Smooth muscle cell of the brain vasculature (primary cell): ENCODE results near the gene MUS81.
A peak's percentile ranks its signal among the peaks of the same experiment; 100 is the strongest.
"Not testable (repeated sequence)": the region's sequence is repeated elsewhere in the genome, so short reads cannot be mapped to it uniquely, and the experiment has no call there.

ENCODE experiments used
- DNase-seq: peaks from one replicate; pipeline ENCODE4 v3.0.0-alpha.2; 2012; ENCODE audit warnings: low read depth, low spot score

MUS81 gene

GRCh38 chr11:65873318-65874156 is 13.3 kb downstream of the MUS81 start:
- no peak for DNase-seq

DNA sequence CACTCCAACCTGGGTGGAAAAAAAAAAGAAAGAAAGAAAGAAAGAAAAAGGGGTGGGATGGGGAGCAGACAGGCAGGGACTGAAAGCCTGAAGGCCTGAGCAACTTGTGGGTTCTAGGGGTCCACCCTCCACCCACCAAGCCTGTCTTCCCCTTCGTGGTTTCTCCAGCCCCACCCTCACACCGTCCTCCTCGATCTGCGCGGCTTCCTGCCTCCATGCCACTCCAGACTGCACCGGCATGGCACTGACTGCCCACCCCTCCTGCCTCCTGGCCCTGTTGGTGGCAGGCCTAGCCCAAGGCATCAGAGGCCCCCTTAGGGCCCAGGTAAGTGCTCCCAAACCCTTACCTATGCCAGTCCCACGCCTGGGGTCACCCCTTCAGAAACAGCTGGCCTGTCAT is 19.4 kb downstream of the MUS81 start, which contains the start of gene CTSW:
CTSW (plus strand) TSS at position 221 of the 400 bp plus-strand sequence; CDS start at position 239, 18 bp downstream.
- DNase-seq: no peak

DNA sequence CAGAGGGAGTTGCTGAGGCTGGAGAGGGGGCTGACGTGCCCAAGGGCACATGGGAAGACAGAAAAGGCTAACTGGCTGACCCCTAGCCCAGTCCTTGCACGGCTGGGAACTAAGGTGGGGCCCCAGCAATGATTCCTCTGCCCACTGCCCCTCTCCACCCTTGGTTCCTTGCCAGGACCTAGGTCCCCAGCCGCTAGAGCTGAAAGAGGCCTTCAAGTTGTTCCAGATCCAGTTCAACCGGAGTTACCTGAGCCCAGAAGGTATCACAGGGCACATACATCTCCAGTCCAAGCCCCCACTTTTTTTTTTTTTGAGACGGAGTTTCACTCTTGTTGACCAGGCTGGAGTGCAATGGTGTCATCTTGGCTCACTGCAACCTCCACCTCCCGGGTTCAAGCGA is 19.8 kb downstream of the MUS81 start:
- no peak for DNase-seq

GRCh38 chr11:65880844-65881421 is 20.7 kb downstream of the MUS81 start:
- no peak for DNase-seq

- DNase-seq: no peak
These were observed 22.2 kb downstream of the MUS81 start for GRCh38 chr11:65882120-65883057.

DNA sequence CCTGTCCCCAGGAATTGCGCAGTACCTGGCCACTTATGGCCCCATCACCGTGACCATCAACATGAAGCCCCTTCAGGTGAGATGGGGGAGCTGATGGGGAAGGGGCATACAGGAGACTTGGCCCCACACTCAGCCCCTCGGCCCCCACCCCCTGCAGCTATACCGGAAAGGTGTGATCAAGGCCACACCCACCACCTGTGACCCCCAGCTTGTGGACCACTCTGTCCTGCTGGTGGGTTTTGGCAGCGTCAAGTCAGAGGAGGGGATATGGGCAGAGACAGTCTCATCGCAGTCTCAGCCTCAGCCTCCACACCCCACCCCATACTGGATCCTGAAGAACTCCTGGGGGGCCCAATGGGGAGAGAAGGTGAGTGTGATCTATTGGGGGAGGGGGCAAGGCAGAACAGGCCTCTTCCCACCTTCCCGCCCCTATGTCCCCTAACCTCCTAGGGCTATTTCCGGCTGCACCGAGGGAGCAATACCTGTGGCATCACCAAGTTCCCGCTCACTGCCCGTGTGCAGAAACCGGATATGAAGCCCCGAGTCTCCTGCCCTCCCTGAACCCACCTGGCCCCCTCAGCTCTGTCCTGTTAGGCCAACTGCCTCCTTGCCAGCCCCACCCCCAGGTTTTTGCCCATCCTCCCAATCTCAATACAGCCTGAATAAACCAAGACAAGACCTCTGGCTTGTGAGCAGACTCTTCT is 23.0 kb downstream of the MUS81 start:
- DNase-seq: no peak

GRCh38 chr11:65883786-65884715 is 23.8 kb downstream of the MUS81 start:
- no peak for DNase-seq

GRCh38 chr11:65884716-65885092 is 24.5 kb downstream of the MUS81 start:
- DNase-seq: no peak

GRCh38 chr11:65885231-65885630 is 25.0 kb downstream of the MUS81 start:
- no peak for DNase-seq

GRCh38 chr11:65885808-65886536 is 25.7 kb downstream of the MUS81 start:
- no peak for DNase-seq

DNA sequence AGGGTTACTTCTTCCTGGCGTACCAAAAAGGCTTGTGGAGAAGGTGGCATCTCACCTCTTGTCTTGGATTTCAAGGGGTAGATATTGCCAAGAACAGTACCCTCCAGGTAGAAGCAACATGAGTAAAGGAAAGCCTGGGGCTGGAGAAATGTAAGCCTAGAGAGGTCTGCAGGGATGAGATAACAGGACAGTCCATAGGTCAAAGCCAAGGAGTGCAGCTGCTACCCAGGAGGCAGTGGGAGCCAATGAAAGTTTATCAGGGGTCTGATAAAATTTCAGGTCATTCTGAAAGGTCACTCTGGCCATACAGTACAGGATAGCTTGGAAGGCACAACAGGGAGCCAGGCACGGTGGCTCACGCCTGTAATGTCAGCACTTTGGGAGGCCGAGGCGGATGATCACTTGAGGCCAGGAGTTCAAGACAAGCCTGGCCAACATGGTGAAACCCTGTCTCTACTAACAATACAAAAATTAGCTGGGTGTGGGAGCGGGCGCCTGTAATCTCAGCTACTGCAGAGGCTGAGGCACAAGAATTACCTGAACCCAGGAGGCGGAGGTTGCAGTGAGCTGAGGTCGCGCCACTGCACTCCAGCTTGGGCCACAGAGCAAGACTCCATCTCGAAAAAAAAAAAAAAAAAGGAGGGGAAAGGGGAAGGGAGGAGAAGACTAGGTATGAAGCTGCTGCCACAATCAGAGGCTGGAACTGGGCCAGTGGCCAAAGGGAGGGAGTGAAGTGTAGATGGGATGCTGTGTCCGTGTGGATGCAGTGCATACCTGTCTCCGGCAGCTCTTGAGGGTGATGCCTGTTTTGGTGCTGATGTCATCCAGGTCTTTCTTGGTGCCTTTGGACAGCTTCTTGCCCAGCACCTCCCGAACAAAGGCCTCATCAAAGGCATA is 26.8 kb downstream of the MUS81 start:
- DNase-seq: no peak

- DNase-seq: no peak
These were observed 27.5 kb downstream of the MUS81 start for GRCh38 chr11:65887723-65888162.

- peak; percentile 96 for DNase-seq
These were observed 28.1 kb downstream of the MUS81 start, which contains the start of gene FIBP for GRCh38 chr11:65888163-65888814. Gene FIBP (minus strand): TSS chr11:65888471. CDS start chr11:65888418, 53 bp downstream.

DNA sequence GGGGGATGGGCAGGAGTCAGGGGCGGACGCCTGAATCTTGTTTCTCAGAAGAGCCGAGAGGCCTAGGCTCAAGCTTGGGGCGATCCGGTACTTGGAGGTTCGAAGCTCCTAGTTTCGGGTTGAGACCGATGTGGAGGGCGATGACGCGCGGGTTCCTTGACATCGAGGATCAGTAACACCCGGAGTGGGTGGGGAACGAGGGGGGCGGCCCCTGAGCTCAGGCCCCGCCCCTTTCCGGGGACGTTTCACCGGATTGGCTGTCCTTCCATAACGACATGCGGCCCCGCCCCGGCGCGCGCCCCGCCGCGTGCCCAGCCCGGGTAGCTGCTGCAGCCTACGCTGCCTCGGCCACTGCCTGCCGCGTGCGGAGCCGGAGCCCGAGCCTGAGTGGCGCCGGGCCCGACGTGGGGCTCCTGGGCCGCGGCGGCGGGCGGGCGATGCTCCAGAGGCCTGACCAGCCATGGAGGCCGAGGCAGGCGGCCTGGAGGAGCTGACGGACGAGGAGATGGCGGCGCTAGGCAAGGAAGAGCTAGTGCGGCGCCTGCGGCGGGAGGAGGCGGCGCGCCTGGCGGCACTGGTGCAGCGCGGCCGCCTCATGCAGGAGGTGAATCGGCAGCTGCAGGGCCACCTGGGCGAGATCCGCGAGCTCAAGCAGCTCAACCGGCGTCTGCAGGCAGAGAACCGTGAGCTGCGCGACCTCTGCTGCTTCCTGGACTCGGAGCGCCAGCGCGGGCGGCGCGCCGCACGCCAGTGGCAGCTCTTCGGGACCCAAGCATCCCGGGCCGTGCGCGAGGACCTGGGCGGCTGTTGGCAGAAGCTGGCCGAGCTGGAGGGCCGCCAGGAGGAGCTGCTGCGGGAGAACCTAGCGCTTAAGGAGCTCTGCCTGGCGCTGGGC is 30.3 kb downstream of the MUS81 start, which contains the start of gene CCDC85B:
CCDC85B (plus strand) TSS at position 350 of the 895 bp plus-strand sequence; CDS start at position 461, 111 bp downstream.
- DNase-seq: peak; percentile 92

- DNase-seq: no peak
These were observed 31.2 kb downstream of the MUS81 start for GRCh38 chr11:65891219-65892136.

GRCh38 chr11:65892137-65892540 is 31.9 kb downstream of the MUS81 start:
- DNase-seq: not testable (repeated sequence)
